GM19238 (cell line): ENCODE measurements around the gene BAZ2B.
A peak's percentile ranks its signal among the peaks of the same experiment; 100 is the strongest.
"Not testable (repeated sequence)": the region's sequence is repeated elsewhere in the genome, so short reads cannot be mapped to it uniquely, and the experiment has no call there.

Experiments used
- DNase-seq: peaks from one replicate; pipeline ENCODE4 v3.0.0; 2011; ENCODE audit warnings: low spot score; ENCODE audit not compliant: insufficient read length

Gene BAZ2B

GRCh38 chr2:159538801-159539200, 77.5 kb downstream of the BAZ2B start:
- DNase-seq, result no peak

GRCh38 chr2:159535261-159535660, 81.1 kb downstream of the BAZ2B start:
- DNase-seq, result not testable (repeated sequence)

- no peak for DNase-seq
These were observed 84.9 kb downstream of the BAZ2B start for GRCh38 chr2:159531475-159531874.

- no peak for DNase-seq
These were observed 89.9 kb downstream of the BAZ2B start for GRCh38 chr2:159526433-159526832.

GRCh38 chr2:159525012-159525411, 91.3 kb downstream of the BAZ2B start:
- DNase-seq, result no peak

- DNase-seq, result no peak
These were observed 95.1 kb downstream of the BAZ2B start for GRCh38 chr2:159521272-159521671.

GRCh38 chr2:159518321-159519005, 97.9 kb downstream of the BAZ2B start:
- no peak for DNase-seq

- peak; percentile 14 for DNase-seq
These were observed 100.0 kb downstream of the BAZ2B start for GRCh38 chr2:159516241-159516758.

GRCh38 chr2:159515441-159515840, 100.9 kb downstream of the BAZ2B start:
- no peak for DNase-seq

- DNase-seq, result no peak
These were observed 102.6 kb downstream of the BAZ2B start for GRCh38 chr2:159513745-159514144.

GRCh38 chr2:159508140-159508539, 108.2 kb downstream of the BAZ2B start:
- DNase-seq, result no peak

GRCh38 chr2:159506764-159507440, 109.4 kb downstream of the BAZ2B start:
- DNase-seq, result no peak

GRCh38 chr2:159506202-159506601, 110.1 kb downstream of the BAZ2B start:
- DNase-seq, result no peak

GRCh38 chr2:159505196-159505595, 111.2 kb downstream of the BAZ2B start:
- no peak for DNase-seq

GRCh38 chr2:159501743-159502142, 114.6 kb downstream of the BAZ2B start:
- DNase-seq, result no peak

- DNase-seq, result no peak
These were observed 118.5 kb downstream of the BAZ2B start for GRCh38 chr2:159497847-159498246.

GRCh38 chr2:159497256-159497655, 119.1 kb downstream of the BAZ2B start:
- no peak for DNase-seq

- no peak for DNase-seq
These were observed 126.9 kb downstream of the BAZ2B start for GRCh38 chr2:159489476-159489875.

GRCh38 chr2:159484532-159484931, 131.8 kb downstream of the BAZ2B start:
- DNase-seq, result no peak

- DNase-seq, result no peak
These were observed 140.0 kb downstream of the BAZ2B start for GRCh38 chr2:159476329-159476728.

- no peak for DNase-seq
These were observed 140.6 kb downstream of the BAZ2B start for GRCh38 chr2:159475793-159476192.

GRCh38 chr2:159471340-159471739, 145.0 kb downstream of the BAZ2B start:
- no peak for DNase-seq

- no peak for DNase-seq
These were observed 148.1 kb downstream of the BAZ2B start for GRCh38 chr2:159468257-159468656.
